Effector CD8-positive, alpha-beta T cell (primary cell): ENCODE results near the gene COX6A2.
"Not testable (repeated sequence)": the region's sequence is repeated elsewhere in the genome, so short reads cannot be mapped to it uniquely, and the experiment has no call there.

Source experiments
- DNase-seq: peaks from one replicate; lab custom pipeline; 2025; lab: John Stamatoyannopoulos, UW

COX6A2 gene

GRCh38 chr16:31461921-31462804, 34.0 kb upstream of the COX6A2 start:
- no peak for DNase-seq

- DNase-seq: no peak
Measured at GRCh38 chr16:31461201-31461920, 33.2 kb upstream of the COX6A2 start.

- no peak for DNase-seq
Measured at GRCh38 chr16:31460582-31461002, 32.4 kb upstream of the COX6A2 start.

- peak; percentile 100 for DNase-seq
Measured at GRCh38 chr16:31459687-31460581, 31.8 kb upstream of the COX6A2 start.

GRCh38 chr16:31458844-31459686, 30.9 kb upstream of the COX6A2 start, which contains the start of gene ARMC5:
Gene ARMC5, plus strand, starts transcription at chr16:31459501. Its CDS starts 24 bp downstream, at chr16:31459525.
- DNase-seq: peak; percentile 92

GRCh38 chr16:31458073-31458843, 30.1 kb upstream of the COX6A2 start:
- DNase-seq: peak; percentile 47

- no peak for DNase-seq
Measured at GRCh38 chr16:31456988-31457360, 28.8 kb upstream of the COX6A2 start.

- DNase-seq: no peak
Measured at GRCh38 chr16:31455601-31456314, 27.6 kb upstream of the COX6A2 start.

- DNase-seq: no peak
Measured at GRCh38 chr16:31453255-31454204, 25.4 kb upstream of the COX6A2 start.

- DNase-seq: no peak
Measured at GRCh38 chr16:31452631-31453106, 24.5 kb upstream of the COX6A2 start.

GRCh38 chr16:31451681-31452351, 23.7 kb upstream of the COX6A2 start:
- DNase-seq: no peak

- no peak for DNase-seq
Measured at GRCh38 chr16:31451201-31451600, 23.0 kb upstream of the COX6A2 start.

- DNase-seq: not testable (repeated sequence)
Measured at GRCh38 chr16:31445931-31446330, 17.8 kb upstream of the COX6A2 start.

GRCh38 chr16:31441956-31442355, 13.8 kb upstream of the COX6A2 start:
- no peak for DNase-seq

GRCh38 chr16:31440516-31441184, 12.5 kb upstream of the COX6A2 start:
- no peak for DNase-seq

GRCh38 chr16:31439519-31439918, 11.4 kb upstream of the COX6A2 start:
- no peak for DNase-seq

GRCh38 chr16:31439023-31439422, 10.9 kb upstream of the COX6A2 start:
- not testable (repeated sequence) for DNase-seq
